Measurements from ENCODE around the gene HOXA1.

Gene HOXA1

DNA sequence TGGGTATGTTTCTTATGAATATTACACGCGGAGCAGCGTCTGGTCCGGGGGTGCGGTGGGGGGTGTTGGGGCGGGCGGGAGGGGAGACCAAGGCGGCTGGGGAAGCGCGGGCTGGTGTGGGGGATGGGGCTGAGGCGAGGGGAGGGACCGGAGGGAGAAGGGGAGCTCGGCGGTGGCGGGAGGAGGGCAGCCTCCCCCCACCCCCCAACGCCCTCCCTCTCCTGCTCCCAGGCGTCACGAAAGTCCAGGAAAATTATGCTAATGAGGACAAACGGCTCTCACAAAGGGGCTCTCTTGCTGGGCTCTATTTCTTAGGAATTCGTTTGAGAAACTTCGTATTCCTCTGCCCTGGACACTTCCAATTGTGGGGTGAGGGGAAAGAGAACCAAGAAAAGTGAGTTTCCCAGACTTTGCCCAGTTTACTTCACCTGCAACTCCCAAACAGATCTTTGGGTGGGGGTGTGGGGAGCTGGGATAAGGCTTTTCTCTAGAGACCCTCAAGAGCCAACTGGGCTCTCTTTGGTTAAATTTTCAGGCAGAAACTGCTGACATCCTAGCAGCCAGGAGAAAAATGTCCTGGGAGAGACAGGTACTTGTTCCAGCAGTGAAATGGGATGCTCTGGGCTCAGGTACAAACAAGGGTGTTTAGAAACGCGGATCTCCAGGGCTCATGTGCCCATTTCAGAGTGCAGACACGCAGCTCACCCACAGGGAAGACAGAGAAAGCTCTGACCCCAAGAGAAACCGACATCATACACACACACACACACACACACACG lies 18.4 kb upstream of the HOXA1 start (continued):
- TF ChIP-seq ZNF837 (tag by site-specific recombination; IDR thresholded peaks at IDR 0.05) (no peak), ZNF521 (tag by site-specific recombination; IDR thresholded peaks at IDR 0.05) (no peak), KLF9 (tag by site-specific recombination; IDR thresholded peaks at IDR 0.05; ENCODE audit: low read depth) (no peak), KLF8 (tag by site-specific recombination; IDR thresholded peaks at IDR 0.05) (peak; percentile 58; the same call in 1 of the 2 replicates), MZF1 (tag by site-specific recombination; IDR thresholded peaks at IDR 0.05; ENCODE audit: borderline replicate concordance) (no peak), ZEB2 (tag by site-specific recombination; IDR thresholded peaks at IDR 0.05) (0 out of 2 replicates have a peak, but pooled peaks have one; percentile 16), ZNF169 (tag by site-specific recombination; IDR thresholded peaks at IDR 0.05) (no peak), SCRT1 (tag by site-specific recombination; IDR thresholded peaks at IDR 0.05; ENCODE audit: borderline replicate concordance) (no peak), ZBTB44 (tag by site-specific recombination; IDR thresholded peaks at IDR 0.05) (no peak), ZNF248 (tag by site-specific recombination; IDR thresholded peaks at IDR 0.05) (no peak), ZFP41 (tag by site-specific recombination; IDR thresholded peaks at IDR 0.05; ENCODE audit: borderline replicate concordance) (no peak), ZNF639 (tag by site-specific recombination; IDR thresholded peaks at IDR 0.05) (no peak), ZIC2 (tag by site-specific recombination; IDR thresholded peaks at IDR 0.05) (no peak), ZNF335 (tag by site-specific recombination; conservative IDR thresholded peaks at IDR 0.05) (peak; percentile 38), ATF2 (tag by site-specific recombination; IDR thresholded peaks at IDR 0.05; ENCODE audit: low read depth) (no peak), HOXC10 (CRISPR knock-in tag; IDR thresholded peaks at IDR 0.05) (no peak), OSR2 (tag by site-specific recombination; IDR thresholded peaks at IDR 0.05) (no peak), ZNF292 (tag by site-specific recombination; IDR thresholded peaks at IDR 0.05; ENCODE audit: borderline replicate concordance, low read depth) (no peak), ZNF660 (tag by site-specific recombination; IDR thresholded peaks at IDR 0.05) (no peak), SCRT2 (tag by site-specific recombination; IDR thresholded peaks at IDR 0.05) (no peak), MYNN (tag by site-specific recombination; IDR thresholded peaks at IDR 0.05; ENCODE audit: borderline replicate concordance) (no peak), GLI2 (tag by site-specific recombination; IDR thresholded peaks at IDR 0.05; ENCODE audit: borderline replicate concordance, low read depth) (no peak), ZNF266 (tag by site-specific recombination; IDR thresholded peaks at IDR 0.05; ENCODE audit: low read depth) (no peak), ZNF664 (tag by site-specific recombination; IDR thresholded peaks at IDR 0.05) (no peak), KLF16 (tag by site-specific recombination; IDR thresholded peaks at IDR 0.05) (no peak), ZNF132 (tag by site-specific recombination; IDR thresholded peaks at IDR 0.05; ENCODE audit: borderline replicate concordance) (no peak), ZBTB6 (tag by site-specific recombination; IDR thresholded peaks at IDR 0.05) (no peak), ZNF600 (tag by site-specific recombination; IDR thresholded peaks at IDR 0.05) (peak; percentile 29; the same call in 1 of the 2 replicates), ZNF19 (tag by site-specific recombination; IDR thresholded peaks at IDR 0.05; ENCODE audit: low read depth) (no peak), ZNF354C (tag by site-specific recombination; IDR thresholded peaks at IDR 0.05; ENCODE audit: borderline replicate concordance, low read depth) (no peak), GLI4 (tag by site-specific recombination; IDR thresholded peaks at IDR 0.05) (no peak), ZSCAN5A (tag by site-specific recombination; IDR thresholded peaks at IDR 0.05) (no peak)
- TF ChIP-seq, protein P1, sequence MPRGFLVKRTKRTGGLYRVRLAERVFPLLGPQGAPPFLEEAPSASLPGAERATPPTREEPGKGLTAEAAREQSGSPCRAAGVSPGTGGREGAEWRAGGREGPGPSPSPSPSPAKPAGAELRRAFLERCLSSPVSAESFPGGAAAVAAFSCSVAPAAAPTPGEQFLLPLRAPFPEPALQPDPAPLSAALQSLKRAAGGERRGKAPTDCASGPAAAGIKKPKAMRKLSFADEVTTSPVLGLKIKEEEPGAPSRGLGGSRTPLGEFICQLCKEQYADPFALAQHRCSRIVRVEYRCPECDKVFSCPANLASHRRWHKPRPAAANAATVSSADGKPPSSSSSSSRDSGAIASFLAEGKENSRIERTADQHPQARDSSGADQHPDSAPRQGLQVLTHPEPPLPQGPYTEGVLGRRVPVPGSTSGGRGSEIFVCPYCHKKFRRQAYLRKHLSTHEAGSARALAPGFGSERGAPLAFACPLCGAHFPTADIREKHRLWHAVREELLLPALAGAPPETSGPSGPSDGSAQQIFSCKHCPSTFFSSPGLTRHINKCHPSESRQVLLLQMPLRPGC (tag by site-specific recombination; IDR thresholded peaks at IDR 0.05) = no peak

All from HEK293 (cell line).